GM20431 (cell line): ENCODE measurements around the gene NFATC1.

Source experiments
- in situ Hi-C: fragments of 300-500 bp; cut with MseI, MboI; formaldehyde crosslinking; loops from one replicate; pipeline ENCODE4 v1.15.0; 2020; ENCODE audit warnings: low sequenced_read_pairs; ENCODE audit not compliant: unreplicated experiment

The NFATC1 gene

DNA sequence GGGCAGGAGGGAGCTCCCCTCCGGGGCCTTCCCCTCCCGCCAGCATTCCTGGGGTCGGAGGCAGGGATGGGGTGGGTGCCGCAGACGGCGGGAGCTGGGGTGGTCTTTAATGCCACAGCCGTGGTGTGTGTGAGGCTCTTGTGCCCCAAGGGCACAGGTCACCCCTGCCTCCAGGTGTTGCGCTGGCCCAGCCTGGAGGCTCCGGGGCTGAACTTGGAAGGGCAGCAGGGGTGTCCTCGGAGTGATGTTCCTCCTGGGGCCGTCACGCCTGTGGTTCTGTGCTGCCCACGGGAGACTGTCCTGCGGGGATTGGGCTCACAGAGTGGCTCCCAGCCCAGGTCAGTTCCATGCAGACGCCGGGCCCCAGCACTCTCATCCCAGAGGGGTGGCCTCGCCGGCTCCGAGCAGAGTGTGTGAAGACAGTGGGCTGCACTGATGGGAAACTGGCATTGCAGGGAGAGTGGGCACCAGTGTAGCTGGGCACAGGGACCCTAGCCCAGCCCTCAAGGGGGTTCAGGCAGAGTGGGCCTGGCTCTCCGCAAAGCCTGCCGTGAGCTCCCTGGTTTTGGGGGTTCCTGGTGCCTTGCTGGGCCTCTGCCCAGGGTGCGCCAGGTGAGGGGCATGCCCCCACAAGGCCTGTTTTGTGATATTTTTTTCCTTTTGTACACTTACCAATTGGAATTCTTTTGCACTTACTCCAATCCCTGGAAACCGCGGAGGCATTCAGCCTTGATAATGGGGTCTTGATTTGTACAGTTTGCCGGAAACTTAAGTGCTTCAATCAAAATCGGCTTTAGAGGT is 56.7 kb downstream of the NFATC1 start:
- in situ Hi-C loops, result no loop called here

- in situ Hi-C loops, result no loop called here
These were observed 57.4 kb downstream of the NFATC1 start for GRCh38 chr18:79452991-79453645.

DNA sequence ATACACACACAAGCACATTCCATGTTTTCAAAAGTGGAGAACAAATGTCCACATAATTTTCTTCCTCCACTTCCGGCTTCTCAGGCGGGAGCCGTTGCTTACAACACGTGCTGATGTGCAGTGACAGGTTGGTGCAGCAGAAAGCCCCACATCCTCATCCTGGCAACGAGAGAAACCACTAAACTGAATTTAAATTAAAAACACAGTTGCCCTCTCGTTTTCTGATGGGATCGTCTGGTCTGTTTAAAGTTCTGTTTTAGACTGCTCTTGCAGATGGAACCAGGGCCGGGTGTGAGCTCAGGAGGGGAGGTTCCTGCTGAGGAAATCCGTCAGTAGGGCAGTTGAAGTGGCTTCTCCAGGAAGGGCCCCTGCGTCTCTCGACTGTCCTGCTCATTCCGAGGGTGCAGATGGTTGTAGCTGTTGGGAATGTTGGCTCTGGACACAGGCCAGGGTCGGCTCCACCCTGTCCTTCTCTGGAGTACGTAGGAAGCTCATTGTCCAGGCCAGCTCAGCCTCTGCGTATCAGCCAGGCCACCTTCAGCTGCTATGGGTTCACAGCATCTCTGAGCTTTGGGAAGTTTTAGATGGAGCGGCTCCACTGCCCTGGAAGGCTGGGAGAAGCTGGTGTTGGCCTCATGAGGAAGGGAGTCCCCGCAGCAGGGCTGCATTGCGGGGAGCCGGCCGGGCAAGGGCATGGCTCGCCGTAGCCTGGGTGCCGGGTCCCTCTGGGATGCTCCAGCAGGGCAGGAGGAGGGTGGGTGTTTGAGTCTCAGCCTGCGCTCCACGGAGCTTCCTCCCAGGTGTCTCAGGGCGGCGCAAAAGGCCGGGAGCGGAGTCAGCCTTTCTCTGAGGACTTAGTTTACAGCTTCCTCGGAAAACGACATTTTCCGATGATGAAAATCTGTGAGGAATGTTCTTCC is 58.3 kb downstream of the NFATC1 start:
- in situ Hi-C loops, result no loop called here

DNA sequence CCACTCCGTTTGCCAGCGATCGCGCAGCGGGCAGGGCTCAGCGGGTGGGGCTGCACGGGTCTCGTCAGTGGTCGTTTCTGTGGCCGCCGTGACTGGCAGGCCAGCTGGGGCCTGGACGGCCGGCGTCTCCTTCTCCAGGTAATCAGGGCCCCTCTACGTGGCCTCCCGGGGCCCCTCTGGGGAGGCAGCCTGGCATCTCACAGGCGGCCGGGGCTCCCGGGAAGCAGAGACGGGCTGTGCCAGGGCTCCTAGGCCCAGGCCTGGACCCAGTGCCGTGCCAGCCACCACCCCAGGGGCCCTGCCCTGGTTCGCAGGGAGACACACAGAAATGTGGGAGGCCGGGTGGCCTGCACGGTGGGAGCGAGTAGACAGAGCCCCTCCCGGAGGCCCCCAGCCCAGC is 59.5 kb downstream of the NFATC1 start:
- in situ Hi-C loops, result no loop called here

DNA sequence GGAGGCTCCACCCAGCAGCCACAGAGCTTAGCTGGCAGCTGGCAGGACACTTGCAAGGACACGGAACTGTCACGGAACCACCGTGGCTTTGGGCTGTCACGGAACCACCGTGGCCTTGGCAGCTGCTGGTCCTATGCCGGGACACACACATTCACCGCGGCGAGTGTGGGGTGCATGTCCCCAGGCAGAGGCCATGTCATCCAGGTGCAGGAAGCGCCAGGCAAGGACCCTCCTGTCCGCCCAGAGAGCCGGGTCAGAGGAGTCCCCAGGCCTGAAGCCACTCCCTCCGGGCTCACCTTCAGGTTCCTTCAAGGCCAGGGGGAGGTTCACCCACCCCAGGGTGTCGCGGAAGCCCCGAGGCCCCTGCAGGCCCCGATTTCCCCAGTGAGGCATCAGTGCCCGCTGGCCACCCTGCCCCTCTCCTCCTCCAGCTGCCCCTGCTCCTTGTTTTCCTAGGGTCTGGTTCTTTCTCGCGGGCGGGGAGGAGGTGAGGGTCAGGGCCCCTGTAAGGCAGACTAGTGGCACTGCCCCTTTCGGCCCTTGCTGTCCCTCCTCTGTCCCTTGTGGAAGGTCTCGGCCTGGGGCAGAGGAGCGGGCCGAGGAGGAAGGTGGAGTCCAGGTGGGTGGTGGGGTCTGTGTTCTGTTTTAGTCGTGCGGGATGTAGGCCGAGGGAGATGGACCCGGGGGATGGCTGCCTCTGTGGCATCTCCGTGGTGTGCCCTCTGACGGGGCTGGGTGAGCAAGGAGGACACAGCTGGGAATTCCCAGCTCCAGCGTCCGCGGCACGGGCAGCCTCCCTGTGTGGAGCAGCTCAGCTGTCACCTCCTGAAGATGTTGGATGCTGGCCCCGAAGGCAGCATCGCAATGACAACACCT is 60.6 kb downstream of the NFATC1 start:
- in situ Hi-C loops, result no loop called here

DNA sequence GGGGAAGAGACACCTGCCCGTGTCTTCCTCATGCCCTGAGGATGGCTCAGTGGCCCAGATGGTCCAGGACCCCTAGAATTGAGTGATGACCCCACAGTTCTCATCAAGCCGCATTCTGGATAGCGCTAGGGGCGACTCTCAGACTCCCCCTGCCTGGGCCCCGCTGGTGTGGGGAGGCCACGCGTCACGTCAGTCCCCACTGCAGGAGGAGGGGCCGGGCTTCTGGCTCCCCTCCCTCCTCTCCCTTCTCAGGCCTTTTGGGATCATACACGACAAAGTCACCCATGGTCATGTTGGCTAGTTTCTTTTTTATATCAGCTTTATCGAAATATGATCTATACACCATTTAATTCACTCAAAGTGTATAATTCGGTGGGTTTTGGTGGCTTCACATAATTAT is 61.5 kb downstream of the NFATC1 start:
- in situ Hi-C loops, result no loop called here

DNA sequence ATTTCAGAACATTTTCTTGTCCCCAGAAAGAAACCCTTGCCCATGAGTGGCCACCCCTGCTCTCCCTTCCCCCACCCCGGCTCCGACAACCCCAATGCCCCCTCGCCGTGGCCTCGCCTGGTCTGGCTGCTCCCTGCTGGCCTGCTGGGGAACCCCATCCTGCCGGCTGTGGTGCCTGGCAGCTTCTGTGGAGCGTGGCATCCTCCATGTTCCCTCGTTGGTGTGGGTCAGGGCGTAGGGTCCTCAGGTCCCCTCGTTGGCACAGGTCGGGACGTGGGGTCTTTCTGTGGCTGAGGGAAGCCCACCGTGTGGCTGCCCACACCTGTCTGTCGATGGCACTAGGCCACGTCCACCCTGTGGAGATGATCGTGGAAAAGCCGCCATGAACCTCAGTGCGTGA is 61.9 kb downstream of the NFATC1 start:
- in situ Hi-C loops, result no loop called here

- in situ Hi-C loops, result no loop called here
These were observed 62.6 kb downstream of the NFATC1 start for GRCh38 chr18:79458131-79458838.

DNA sequence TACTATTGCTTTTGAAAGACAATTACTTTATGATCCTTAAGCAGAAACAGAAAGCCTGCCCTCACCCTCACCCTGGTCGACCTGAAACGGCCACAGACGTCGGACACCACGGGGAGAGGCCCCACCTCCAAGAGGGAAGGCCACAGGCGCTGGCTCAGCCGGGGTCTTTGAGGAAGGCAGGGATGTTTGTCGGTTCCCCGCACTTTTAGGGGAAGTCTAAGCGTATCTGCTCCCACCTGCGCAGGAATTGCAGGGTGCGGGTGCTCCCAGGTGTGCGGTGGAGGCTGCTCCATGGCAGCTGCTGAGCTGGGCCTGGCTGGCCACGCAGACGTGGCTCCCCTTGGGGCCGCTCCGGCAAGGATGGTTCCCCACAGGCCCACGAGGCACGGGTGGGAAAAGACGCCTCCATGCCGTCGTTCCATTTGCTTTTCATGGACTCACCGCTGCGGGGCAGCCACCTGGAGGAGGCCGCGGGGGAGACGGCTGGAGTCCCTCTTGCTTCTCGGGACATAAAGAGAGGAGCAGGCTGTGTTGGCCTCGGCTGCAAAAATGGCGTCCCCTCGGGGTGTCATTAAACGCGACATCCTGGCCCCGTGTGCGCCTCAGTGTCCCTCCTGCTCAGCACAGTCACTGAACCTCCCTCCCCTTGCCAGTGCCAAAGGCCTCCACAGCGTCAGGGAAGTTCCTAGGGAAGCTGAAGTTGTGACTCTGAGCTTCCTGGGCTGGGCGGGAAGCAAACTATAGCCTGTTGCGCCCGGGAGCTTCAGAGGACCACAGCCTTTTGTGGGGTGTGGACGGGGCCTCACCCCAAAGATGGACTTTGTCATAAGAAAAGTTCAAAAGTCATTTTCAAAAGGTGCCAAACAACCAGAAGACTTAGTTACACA is 63.4 kb downstream of the NFATC1 start:
- in situ Hi-C loops, result no loop called here

GRCh38 chr18:79459946-79460480 is 64.3 kb downstream of the NFATC1 start:
- in situ Hi-C loops, result no loop called here

- in situ Hi-C loops, result no loop called here
These were observed 65.0 kb downstream of the NFATC1 start for GRCh38 chr18:79460481-79461300.

DNA sequence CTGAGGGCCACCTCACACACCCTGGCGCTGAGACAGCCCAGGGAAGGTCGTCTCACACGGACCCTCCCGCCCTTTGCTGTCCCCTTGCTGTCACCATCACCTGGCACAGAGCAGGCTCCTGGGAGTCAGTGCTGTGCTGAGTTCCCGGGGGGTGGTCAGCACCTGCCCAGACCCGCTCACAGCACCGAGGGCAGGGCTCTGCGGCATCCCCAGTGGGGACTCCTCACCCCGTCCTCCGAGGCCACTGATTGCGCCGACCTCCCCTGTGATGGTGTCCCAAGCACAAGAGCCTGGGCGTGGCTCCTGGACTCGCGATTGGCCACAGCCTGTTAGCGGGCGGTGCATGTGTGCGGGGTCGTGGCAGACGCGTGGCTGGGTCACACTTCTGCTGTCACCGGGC is 65.9 kb downstream of the NFATC1 start:
- in situ Hi-C loops, result no loop called here

- in situ Hi-C loops, result no loop called here
These were observed 67.8 kb downstream of the NFATC1 start for GRCh38 chr18:79463424-79463960.

GRCh38 chr18:79465392-79465991 is 69.8 kb downstream of the NFATC1 start:
- in situ Hi-C loops, result no loop called here

- in situ Hi-C loops, result no loop called here
These were observed 70.9 kb downstream of the NFATC1 start for GRCh38 chr18:79466591-79466990.

DNA sequence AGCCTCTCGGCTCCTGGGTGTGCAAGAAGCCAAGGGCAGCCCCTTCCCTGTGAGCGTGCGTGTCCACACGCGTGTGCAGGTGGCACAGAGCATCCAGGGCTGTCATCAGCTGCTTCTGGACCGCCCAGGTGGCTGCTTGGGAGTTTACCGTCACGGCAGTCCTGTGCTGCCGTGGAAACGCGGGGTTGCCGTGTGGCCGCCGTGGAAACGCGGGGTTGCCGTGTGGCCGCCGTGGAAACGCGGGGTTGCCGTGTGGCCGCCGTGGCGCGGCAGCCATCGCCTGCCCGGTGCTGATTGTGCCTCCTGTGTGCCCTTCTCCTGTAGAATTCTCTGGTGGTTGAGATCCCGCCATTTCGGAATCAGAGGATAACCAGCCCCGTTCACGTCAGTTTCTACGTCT is 71.4 kb downstream of the NFATC1 start:
- in situ Hi-C loops, result no loop called here
